ENCODE data around the gene DUS3L.

- TF ChIP-seq POLR2A (IDR thresholded peaks at IDR 0.05; ENCODE audit: low read length): no peak
- no peak for TF ChIP-seq GATA1 (IDR thresholded peaks at IDR 0.05; ENCODE audit: low read depth, low read length)
Measured at GRCh38 chr19:5773276-5773675, 17.7 kb downstream of the DUS3L start.
